HG03378 (cell line): Measurements from ENCODE around the gene BAX.

Experiments used
- ATAC-seq: cut with Tn5 transposase; IDR thresholded peaks from one replicate; pipeline ENCODE4 v1.9.1; 2021; ENCODE audit warnings: mild to moderate bottlenecking, moderate library complexity; ENCODE audit not compliant: unreplicated experiment

BAX gene

DNA sequence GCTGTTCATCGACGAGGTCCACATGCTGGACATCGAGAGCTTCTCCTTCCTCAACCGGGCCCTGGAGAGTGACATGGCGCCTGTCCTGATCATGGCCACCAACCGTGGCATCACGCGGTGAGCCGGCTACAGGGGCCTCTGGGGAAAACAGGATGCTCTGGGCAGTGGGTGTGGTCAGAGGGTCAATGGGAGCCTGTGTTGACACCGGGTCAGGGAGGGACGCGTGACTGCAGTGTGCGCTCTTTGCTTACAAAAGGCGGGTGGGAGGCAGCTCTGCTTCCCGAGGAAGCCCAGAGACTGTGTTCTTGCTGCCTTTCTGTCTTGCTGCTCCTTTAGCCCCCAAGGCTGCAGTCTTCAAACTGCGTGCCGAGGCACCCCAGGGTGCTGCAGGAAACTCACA lies 56.5 kb downstream of the BAX start:
- ATAC-seq: no peak
